ENCODE data around the gene LY6G5B. TPM values are rescaled to one million over a fixed set of nuclear protein-coding genes. Genes with fewer than 3 reads are reported as not detected.

LY6G5B gene
- total RNA-seq, 4 donors from 2014 or later = 2.4 to 21.3 (median 10.3) TPM

- Histone ChIP-seq H3K27ac (peak overlapping the region; percentile 13 to 63 (median 56)), H3K4me1 (peaks cover 0 to 36% (median 26%) of the 10 kb centered on the region in 4 donors), H3K36me3 (no peaks in the 10 kb centered on the region), H3K27me3 (no peaks in the 10 kb centered on the region), H3K9me3 (no peaks in the 10 kb centered on the region), H3K4me3 (no peak overlapping the region)
- in situ Hi-C loops (cut with MboI; ENCODE audit: low pct_ligation_motif_present in 1 of 4, low pct_unique_long_range_greater_than_20kb in 1 of 4, low sequenced_read_pairs in 3 of 4) = no loop called here
- 74 to 81% methylated on average over 5 to 10 of the region's 10 CpGs for WGBS, 2 donors (ENCODE audit: low coverage in 1 of 2)
- TF ChIP-seq EP300 (IDR thresholded peaks at IDR 0.05; ENCODE audit: low read depth) = no peak
- TF ChIP-seq POLR2AphosphoS5 (IDR thresholded peaks at IDR 0.05) = no peak
- TF ChIP-seq POLR2A (IDR thresholded peaks at IDR 0.05) = no peak
- TF ChIP-seq, protein P1, sequence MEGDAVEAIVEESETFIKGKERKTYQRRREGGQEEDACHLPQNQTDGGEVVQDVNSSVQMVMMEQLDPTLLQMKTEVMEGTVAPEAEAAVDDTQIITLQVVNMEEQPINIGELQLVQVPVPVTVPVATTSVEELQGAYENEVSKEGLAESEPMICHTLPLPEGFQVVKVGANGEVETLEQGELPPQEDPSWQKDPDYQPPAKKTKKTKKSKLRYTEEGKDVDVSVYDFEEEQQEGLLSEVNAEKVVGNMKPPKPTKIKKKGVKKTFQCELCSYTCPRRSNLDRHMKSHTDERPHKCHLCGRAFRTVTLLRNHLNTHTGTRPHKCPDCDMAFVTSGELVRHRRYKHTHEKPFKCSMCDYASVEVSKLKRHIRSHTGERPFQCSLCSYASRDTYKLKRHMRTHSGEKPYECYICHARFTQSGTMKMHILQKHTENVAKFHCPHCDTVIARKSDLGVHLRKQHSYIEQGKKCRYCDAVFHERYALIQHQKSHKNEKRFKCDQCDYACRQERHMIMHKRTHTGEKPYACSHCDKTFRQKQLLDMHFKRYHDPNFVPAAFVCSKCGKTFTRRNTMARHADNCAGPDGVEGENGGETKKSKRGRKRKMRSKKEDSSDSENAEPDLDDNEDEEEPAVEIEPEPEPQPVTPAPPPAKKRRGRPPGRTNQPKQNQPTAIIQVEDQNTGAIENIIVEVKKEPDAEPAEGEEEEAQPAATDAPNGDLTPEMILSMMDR (IDR thresholded peaks at IDR 0.05) = no peak
- DNase-seq = no peak
- intact Hi-C loops (cut with DNase I; ENCODE audit: low total_unique reads) = no loop called here
Observed at GRCh38 chr6:31717499-31718222, 47.9 kb downstream of the LY6G5B start.

DNA sequence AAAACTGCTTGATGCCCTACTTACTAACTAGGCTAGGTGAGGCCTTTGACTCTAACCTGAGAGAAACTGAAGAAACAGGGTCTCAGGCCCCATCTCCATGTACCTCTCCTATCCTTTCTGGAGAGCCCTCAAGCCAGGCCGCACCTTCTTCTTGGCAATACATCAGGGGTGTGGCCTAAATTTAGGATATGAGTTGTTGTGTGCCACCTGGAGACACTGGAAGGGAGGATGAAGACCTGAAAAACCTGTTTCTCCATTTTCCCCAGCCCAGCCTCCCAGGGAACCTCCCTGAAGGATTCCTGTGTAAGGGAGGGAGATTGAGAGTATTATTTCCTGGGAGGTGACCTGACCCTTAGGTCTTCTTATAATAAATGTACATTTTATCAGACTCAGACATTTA is 48.5 kb downstream of the LY6G5B start:
- peaks cover 0 to 36% (median 26%) of the 10 kb centered on the region in 4 donors for H3K4me1 ChIP-seq
- intact Hi-C loops (cut with DNase I; ENCODE audit: low total_unique reads) = no loop called here
- 58% methylated on average over 1 of the region's 1 CpG; no CpG with 5 or more reads in 1 of the 2 donors for WGBS, 2 donors (ENCODE audit: low coverage in 1 of 2)
- H3K9me3 ChIP-seq = no peaks in the 10 kb centered on the region
- TF ChIP-seq, protein P1 (IDR thresholded peaks at IDR 0.05) = no peak
- peak in 2 of 3 donors; percentile 23 to 51 for TF ChIP-seq POLR2AphosphoS5 (IDR thresholded peaks at IDR 0.05)
- TF ChIP-seq POLR2A (IDR thresholded peaks at IDR 0.05) = no peak
- TF ChIP-seq EP300 (IDR thresholded peaks at IDR 0.05; ENCODE audit: low read depth) = no peak
- no peak overlapping the region for H3K4me3 ChIP-seq
- H3K27me3 ChIP-seq = no peaks in the 10 kb centered on the region
- DNase-seq = peak; percentile 78
- in situ Hi-C loops (cut with MboI; ENCODE audit: low pct_ligation_motif_present in 1 of 4, low pct_unique_long_range_greater_than_20kb in 1 of 4, low sequenced_read_pairs in 3 of 4) = no loop called here
- H3K27ac ChIP-seq = peak overlapping the region; percentile 52 to 66 (median 60)
- no peaks in the 10 kb centered on the region for H3K36me3 ChIP-seq

DNA sequence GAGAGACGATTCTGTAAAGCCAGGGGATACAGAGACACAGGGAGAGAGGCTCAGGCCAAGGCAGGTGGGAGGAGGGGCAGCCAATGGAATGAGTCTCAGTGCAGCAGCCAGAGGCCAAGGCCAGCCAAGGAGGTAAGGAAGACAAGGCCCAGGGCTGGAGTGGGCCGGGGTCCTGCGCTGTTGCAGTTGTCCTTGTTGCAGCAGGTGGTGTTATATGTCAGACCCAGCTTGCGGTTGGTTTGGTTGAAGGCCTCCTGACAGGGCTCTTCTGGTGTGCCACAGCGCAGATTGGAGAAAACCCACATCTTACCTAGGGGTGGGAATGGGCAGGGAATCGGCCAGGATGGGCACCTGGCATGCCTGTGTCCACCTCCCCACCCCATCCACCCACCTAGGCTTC is 49.2 kb downstream of the LY6G5B start:
- no peak for DNase-seq
- WGBS, 2 donors (ENCODE audit: low coverage in 1 of 2) = 62 to 87% methylated on average over 3 to 6 of the region's 6 CpGs
- in situ Hi-C loops (cut with MboI; ENCODE audit: low pct_ligation_motif_present in 1 of 4, low pct_unique_long_range_greater_than_20kb in 1 of 4, low sequenced_read_pairs in 3 of 4) = no loop called here
- Histone ChIP-seq H3K27me3 (no peaks in the 10 kb centered on the region), H3K4me1 (peaks cover 0 to 30% (median 21%) of the 10 kb centered on the region in 4 donors), H3K4me3 (no peak overlapping the region), H3K36me3 (no peaks in the 10 kb centered on the region), H3K9me3 (no peaks in the 10 kb centered on the region), H3K27ac (peak overlapping the region; percentile 52 to 66 (median 60))
- intact Hi-C loops (cut with DNase I; ENCODE audit: low total_unique reads) = no loop called here
- no peak for TF ChIP-seq POLR2A (IDR thresholded peaks at IDR 0.05)
- TF ChIP-seq EP300 (IDR thresholded peaks at IDR 0.05; ENCODE audit: low read depth) = no peak
- TF ChIP-seq POLR2AphosphoS5 (IDR thresholded peaks at IDR 0.05) = no peak
- TF ChIP-seq, protein P1 (IDR thresholded peaks at IDR 0.05) = no peak

GRCh38 chr6:31720196-31720770 is 50.5 kb downstream of the LY6G5B start:
- Histone ChIP-seq H3K27me3 (no peaks in the 10 kb centered on the region), H3K4me1 (peaks cover 0 to 18% (median 17%) of the 10 kb centered on the region in 4 donors), H3K9me3 (no peaks in the 10 kb centered on the region), H3K4me3 (no peak overlapping the region), H3K36me3 (no peaks in the 10 kb centered on the region), H3K27ac (no peak overlapping the region)
- intact Hi-C loops (cut with DNase I; ENCODE audit: low total_unique reads) = loop anchor here (1.0 kb wide), 1 partner anchor 30 kb away; no protein-coding TSS in a partner anchor
- 60 to 80% methylated on average over 5 of the region's 5 CpGs for WGBS, 2 donors (ENCODE audit: low coverage in 1 of 2)
- in situ Hi-C loops (cut with MboI; ENCODE audit: low pct_ligation_motif_present in 1 of 4, low pct_unique_long_range_greater_than_20kb in 1 of 4, low sequenced_read_pairs in 3 of 4) = no loop called here
- DNase-seq = no peak
- TF ChIP-seq EP300 (IDR thresholded peaks at IDR 0.05; ENCODE audit: low read depth) = no peak
- TF ChIP-seq POLR2AphosphoS5 (IDR thresholded peaks at IDR 0.05) = no peak
- TF ChIP-seq, protein P1 (IDR thresholded peaks at IDR 0.05) = no peak
- no peak for TF ChIP-seq POLR2A (IDR thresholded peaks at IDR 0.05)
